ENCODE results near the gene GNB3. TPM values are rescaled to one million over a fixed set of nuclear protein-coding genes. Genes with fewer than 3 reads are reported as not detected.

Gene GNB3
- total RNA-seq, 1 experiment from 2014 or later = 8.7 TPM

DNA sequence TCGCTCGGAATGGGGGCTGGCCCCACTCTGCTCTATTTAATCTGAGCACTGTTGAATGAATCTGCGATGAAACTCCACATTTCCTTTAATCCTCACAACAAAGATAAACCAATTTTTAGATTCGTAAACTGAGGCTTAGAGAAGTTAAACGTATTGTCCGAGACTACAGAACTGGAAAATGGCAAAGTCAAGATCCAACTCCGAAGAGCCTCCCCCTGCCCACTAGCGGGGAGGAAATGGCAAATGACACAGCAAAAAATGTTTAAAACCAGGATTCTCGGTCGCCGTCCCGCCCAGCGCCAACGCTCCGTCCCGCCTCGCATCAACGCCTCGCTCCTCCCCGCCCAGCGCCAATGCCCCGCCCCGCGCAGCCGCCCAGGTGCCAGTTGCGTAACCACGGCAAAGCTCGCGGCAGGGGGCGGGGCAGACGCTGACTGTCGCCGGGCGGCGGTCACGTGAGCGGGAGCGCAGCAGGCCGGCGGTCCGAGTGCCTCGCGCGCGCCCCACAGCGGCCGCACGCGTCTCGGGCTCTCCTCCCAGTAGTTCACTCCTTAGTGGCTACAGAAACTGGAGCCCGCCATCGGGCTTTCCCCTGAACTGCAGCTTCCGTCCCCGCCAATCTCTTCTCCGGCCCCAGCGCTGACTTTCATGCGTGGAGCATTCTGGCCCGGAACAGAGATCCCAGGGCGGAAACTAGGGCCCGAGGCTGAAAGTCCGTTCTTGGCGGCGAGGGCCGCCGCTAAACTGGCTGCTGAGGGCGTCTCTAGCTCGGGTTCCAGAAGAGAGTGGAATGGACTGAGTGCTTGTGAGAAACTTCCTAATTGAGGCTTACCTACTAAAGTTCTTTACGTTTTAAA is 50.3 kb downstream of the GNB3 start:
- H3K27me3 ChIP-seq (ENCODE audit: insufficient read depth, low read length) = no peaks in the 10 kb centered on the region
- ChIA-PET RAD21 (ENCODE audit: low non-redundant PET in 1 of 2, low total read pairs in 2 of 2, uncharacterized antibody in 2 of 2, unreplicated experiment in 2 of 2) (interaction anchor here (1.2 kb wide), 2 partner anchors 18 kb away, joined by 3 to 4 read pairs; partner anchors contain the start of gene SPSB2 (in 2 of the 2)), POLR2A (interaction anchor here (0.7 to 1.7 kb wide), 14 partner anchors 10 to 73 kb away, joined by 3 to 10 read pairs (median 4); partner anchors contain the start of genes C12orf57, LRRC23, RNU7-1 and SPSB2), CTCF (interaction anchor here (0.6 to 2.1 kb wide), 16 partner anchors 10 to 222 kb away, joined by 3 to 30 read pairs (median 4); partner anchors contain the start of genes CDCA3, LRRC23, SPSB2 and USP5)
- peaks cover 12 to 18% of the 10 kb centered on the region in 2 experiments for H3K4me1 ChIP-seq (ENCODE audit: control insufficient read depth in 1 of 2, insufficient read depth in 2 of 2, low read length in 2 of 2)
- TF ChIP-seq MAX (IDR thresholded peaks at IDR 0.05) (peak; percentile 81), CTCF (IDR thresholded peaks at IDR 0.05 in 2 of 3, conservative IDR thresholded peaks at IDR 0.05 in 1 of 3; ENCODE audit: borderline replicate concordance in 1 of 3, insufficient read depth in 1 of 3, low read depth in 2 of 3, low read length in 2 of 3) (peak; percentile 70 to 82 (median 77)), SP1 (IDR thresholded peaks at IDR 0.05; ENCODE audit: low read depth) (peak; percentile 73), RAD21 (IDR thresholded peaks at IDR 0.05; ENCODE audit: low read depth) (peak; percentile 72), POLR2AphosphoS5 (IDR thresholded peaks at IDR 0.05; ENCODE audit: low read depth, low read length) (peak; percentile 93), JUND (IDR thresholded peaks at IDR 0.05) (peak; percentile 43; the same call in 1 of the 2 replicates), CEBPB (IDR thresholded peaks at IDR 0.05; ENCODE audit: low read depth) (peak; percentile 100), TCF7L2 (IDR thresholded peaks at IDR 0.05; ENCODE audit: borderline replicate concordance, extremely low read depth, insufficient read depth, insufficient read length) (peak; percentile 57), POLR2A (IDR thresholded peaks at IDR 0.05; ENCODE audit: borderline replicate concordance, extremely low read depth, insufficient read depth, insufficient read length) (peak; percentile 96), ELF1 (IDR thresholded peaks at IDR 0.05; ENCODE audit: borderline replicate concordance, low read depth) (no peak), ZBTB33 (IDR thresholded peaks at IDR 0.05; ENCODE audit: extremely low read depth, insufficient replicate concordance, low read length) (no peak), CBX3 (IDR thresholded peaks at IDR 0.05; ENCODE audit: low read depth) (peak; percentile 80; the same call in 1 of the 2 replicates)
- TF ChIP-seq, protein P1, sequence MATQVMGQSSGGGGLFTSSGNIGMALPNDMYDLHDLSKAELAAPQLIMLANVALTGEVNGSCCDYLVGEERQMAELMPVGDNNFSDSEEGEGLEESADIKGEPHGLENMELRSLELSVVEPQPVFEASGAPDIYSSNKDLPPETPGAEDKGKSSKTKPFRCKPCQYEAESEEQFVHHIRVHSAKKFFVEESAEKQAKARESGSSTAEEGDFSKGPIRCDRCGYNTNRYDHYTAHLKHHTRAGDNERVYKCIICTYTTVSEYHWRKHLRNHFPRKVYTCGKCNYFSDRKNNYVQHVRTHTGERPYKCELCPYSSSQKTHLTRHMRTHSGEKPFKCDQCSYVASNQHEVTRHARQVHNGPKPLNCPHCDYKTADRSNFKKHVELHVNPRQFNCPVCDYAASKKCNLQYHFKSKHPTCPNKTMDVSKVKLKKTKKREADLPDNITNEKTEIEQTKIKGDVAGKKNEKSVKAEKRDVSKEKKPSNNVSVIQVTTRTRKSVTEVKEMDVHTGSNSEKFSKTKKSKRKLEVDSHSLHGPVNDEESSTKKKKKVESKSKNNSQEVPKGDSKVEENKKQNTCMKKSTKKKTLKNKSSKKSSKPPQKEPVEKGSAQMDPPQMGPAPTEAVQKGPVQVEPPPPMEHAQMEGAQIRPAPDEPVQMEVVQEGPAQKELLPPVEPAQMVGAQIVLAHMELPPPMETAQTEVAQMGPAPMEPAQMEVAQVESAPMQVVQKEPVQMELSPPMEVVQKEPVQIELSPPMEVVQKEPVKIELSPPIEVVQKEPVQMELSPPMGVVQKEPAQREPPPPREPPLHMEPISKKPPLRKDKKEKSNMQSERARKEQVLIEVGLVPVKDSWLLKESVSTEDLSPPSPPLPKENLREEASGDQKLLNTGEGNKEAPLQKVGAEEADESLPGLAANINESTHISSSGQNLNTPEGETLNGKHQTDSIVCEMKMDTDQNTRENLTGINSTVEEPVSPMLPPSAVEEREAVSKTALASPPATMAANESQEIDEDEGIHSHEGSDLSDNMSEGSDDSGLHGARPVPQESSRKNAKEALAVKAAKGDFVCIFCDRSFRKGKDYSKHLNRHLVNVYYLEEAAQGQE (IDR thresholded peaks at IDR 0.05; ENCODE audit: low read depth) = no peak
- peak overlapping the region; percentile 57 for H2AFZ ChIP-seq (ENCODE audit: low read depth, low read length, poor library complexity, severe bottlenecking)
- H3K9me3 ChIP-seq (ENCODE audit: control insufficient read depth in 1 of 2, insufficient read depth in 1 of 2, low read depth in 1 of 2, low read length in 2 of 2) = no peaks in the 10 kb centered on the region
- H3K27ac ChIP-seq (ENCODE audit: low read depth, low read length) = peak overlapping the region; percentile 87
- no peaks in the 10 kb centered on the region for H4K20me1 ChIP-seq (ENCODE audit: insufficient read depth)
- H3K79me2 ChIP-seq (ENCODE audit: insufficient read depth, low read length) = no peaks in the 10 kb centered on the region
- DNase-seq (ENCODE audit: low read depth, low spot score) = peak; percentile 86
- H3K36me3 ChIP-seq (ENCODE audit: control insufficient read depth in 1 of 2, insufficient read depth in 2 of 2, low read length in 2 of 2) = no peaks in the 10 kb centered on the region; a peak in 1 of 4 replicates
- peak overlapping the region; percentile 34 to 52 for H3K4me3 ChIP-seq (replicated peaks in 1 of 2; ENCODE audit: low read depth in 1 of 2, low read length in 2 of 2)
- intact Hi-C loops (cut with micrococcal nuclease) = loop anchor here (1.0 kb wide), 1 partner anchor 20 kb away; no protein-coding TSS in a partner anchor
- ATAC-seq = peak; percentile 97
- H3K4me2 ChIP-seq (ENCODE audit: low read length) = peak overlapping the region; percentile 73
- BruUV-seq (replicated peaks) = no TSS peak
- peak overlapping the region; percentile 68 for H3K9ac ChIP-seq (ENCODE audit: low read length)
- no peaks in the 10 kb centered on the region for H3K9me2 ChIP-seq (ENCODE audit: insufficient read depth)

Data from HCT116 (cell line).